Gastrocnemius medialis (tissue), 4 donors: ENCODE results near the gene PHF13. TPM values are rescaled to one million over a fixed set of nuclear protein-coding genes. Genes with fewer than 3 reads are reported as not detected.

Experiments
- ATAC-seq, 2 donors: fragments of 150-250 bp; one replicate each; pipeline ENCODE4 v1.9.1; 2016
- DNase-seq, 2 donors: peaks; one replicate each; pipeline ENCODE4 v3.0.0-alpha.2; 2019
- H3K27ac ChIP-seq, 4 donors: fragments of 200-600 bp; sonication (generic); 1 replicate in 1 of 4; 2 replicates in 3 of 4; pipeline ENCODE4 v1.5.1; 2016 to 2018; ENCODE audit warnings: mild to moderate bottlenecking in 2 of 4, moderate library complexity in 1 of 4
- H3K27me3 ChIP-seq, 3 donors: fragments of 200-600 bp; sonication (generic) in 2 of 3; 1 replicate in 1 of 3; 2 replicates in 2 of 3; pipeline versions ENCODE4 v1.5.1 to v1.6.0; 2016 to 2019; ENCODE audit warnings: mild to moderate bottlenecking in 1 of 3, moderate library complexity in 1 of 3
- H3K36me3 ChIP-seq, 2 donors: fragments of 200-600 bp; sonication (generic) in 1 of 2; one replicate each; pipeline ENCODE4 v1.5.1; 2017 to 2018
- H3K4me1 ChIP-seq, 2 donors: fragments of 200-600 bp; sonication (generic) in 1 of 2; one replicate each; pipeline ENCODE4 v1.5.1; 2016 to 2017; ENCODE audit warnings: mild to moderate bottlenecking in 2 of 2
- H3K4me3 ChIP-seq, 4 donors: fragments of 200-600 bp; sonication (generic) in 3 of 4; 1 replicate in 1 of 4; 2 replicates in 3 of 4; pipeline ENCODE4 v1.5.1; 2016 to 2019; ENCODE audit warnings: mild to moderate bottlenecking in 2 of 4
- H3K9me3 ChIP-seq, 3 donors: fragments of 200-600 bp; sonication (generic) in 2 of 3; 1 replicate in 1 of 3; 2 replicates in 2 of 3; pipeline ENCODE4 v1.5.1; 2016 to 2019
- CTCF ChIP-seq, 5 experiments: fragments of 450-650 bp in 3 of 5; fragments of 200-600 bp in 2 of 5; sonication (generic) in 2 of 5; IDR thresholded peaks in 4 of 5; conservative IDR thresholded peaks in 1 of 5; 1 replicate in 4 of 5; 2 replicates in 1 of 5; pipeline ENCODE4 v1.5.1; 2016 to 2019; ENCODE audit warnings: antibody characterized with exemption in 5 of 5, mild to moderate bottlenecking in 3 of 5, moderate library complexity in 3 of 5
- POLR2A ChIP-seq, 2 donors: fragments of 450-650 bp; IDR thresholded peaks; one replicate each; pipeline ENCODE4 v1.6.1; 2017; ENCODE audit warnings: antibody characterized with exemption in 2 of 2, mild to moderate bottlenecking in 2 of 2, moderate library complexity in 2 of 2
- in situ Hi-C, 4 donors: fragments of 200-750 bp; cut with MboI; loops; one replicate each; pipeline versions ENCODE4 v1.15.0 to v1.8.0; 2017; ENCODE audit warnings: low sequenced_read_pairs in 4 of 4
- intact Hi-C: fragments of 100-400 bp; cut with DNase I; formaldehyde crosslinking; loops from one replicate; pipeline ENCODE4 v1.15.1; 2023; ENCODE audit warnings: low total_unique reads
- total RNA-seq, 4 donors: library from RNA; depleted of rRNA; stranded (reverse); fragments of >200 nt; gene quantifications; one replicate each; pipeline versions ENCODE4 v1.1.0 to v1.2.3, GENCODE V29; 2016

The PHF13 gene
- total RNA-seq, 4 donors from 2014 or later: 4.7 to 8.5 (median 5.3) TPM

- DNase-seq (peak in 1 of 2 donors; percentile 75), ATAC-seq (no peak)
- H3K4me3 ChIP-seq: no peak overlapping the region
- in situ Hi-C loops (no loop called here), intact Hi-C loops (no loop called here)
- peaks cover 0 to 49% of the 10 kb centered on the region in 2 donors for H3K36me3 ChIP-seq
- TF ChIP-seq POLR2A (IDR thresholded peaks at IDR 0.05) (no peak), CTCF (IDR thresholded peaks at IDR 0.05 in 4 of 5, conservative IDR thresholded peaks at IDR 0.05 in 1 of 5) (no peak)
- peak overlapping the region; percentile 98 to 100 (median 100) for H3K27ac ChIP-seq
- no peaks in the 10 kb centered on the region for H3K27me3 ChIP-seq
- peaks cover 97 to 98% of the 10 kb centered on the region in 2 donors for H3K4me1 ChIP-seq
- no peaks in the 10 kb centered on the region for H3K9me3 ChIP-seq
Observed at GRCh38 chr1:6592441-6592840, 21.1 kb upstream of the PHF13 start.

GRCh38 chr1:6592865-6593593, 20.5 kb upstream of the PHF13 start:
- in situ Hi-C loops: no loop called here
- TF ChIP-seq CTCF (IDR thresholded peaks at IDR 0.05 in 4 of 5, conservative IDR thresholded peaks at IDR 0.05 in 1 of 5) (no peak), POLR2A (IDR thresholded peaks at IDR 0.05) (no peak)
- H3K9me3 ChIP-seq: no peaks in the 10 kb centered on the region
- peaks cover 0 to 55% of the 10 kb centered on the region in 2 donors for H3K36me3 ChIP-seq
- no peak for ATAC-seq
- peak in 1 of 2 donors; percentile 20 for DNase-seq
- H3K4me1 ChIP-seq: peaks cover 97 to 98% of the 10 kb centered on the region in 2 donors
- H3K4me3 ChIP-seq: no peak overlapping the region
- no peaks in the 10 kb centered on the region for H3K27me3 ChIP-seq
- H3K27ac ChIP-seq: peak overlapping the region; percentile 98 to 100 (median 100)
- intact Hi-C loops: no loop called here

GRCh38 chr1:6593810-6594209, 19.7 kb upstream of the PHF13 start:
- Histone ChIP-seq H3K27ac (peak overlapping the region; percentile 98 to 100 (median 100)), H3K36me3 (peaks cover 0 to 63% of the 10 kb centered on the region in 2 donors), H3K27me3 (no peaks in the 10 kb centered on the region), H3K4me3 (no peak overlapping the region), H3K9me3 (no peaks in the 10 kb centered on the region), H3K4me1 (peaks cover 98% of the 10 kb centered on the region in 2 donors)
- in situ Hi-C loops (no loop called here), intact Hi-C loops (no loop called here)
- DNase-seq: no peak
- ATAC-seq: no peak
- no peak for TF ChIP-seq POLR2A (IDR thresholded peaks at IDR 0.05)
- no peak for TF ChIP-seq CTCF (IDR thresholded peaks at IDR 0.05 in 4 of 5, conservative IDR thresholded peaks at IDR 0.05 in 1 of 5)

- peak; percentile 65 for DNase-seq
- intact Hi-C loops: no loop called here
- no peak for TF ChIP-seq CTCF (IDR thresholded peaks at IDR 0.05 in 4 of 5, conservative IDR thresholded peaks at IDR 0.05 in 1 of 5)
- TF ChIP-seq POLR2A (IDR thresholded peaks at IDR 0.05): no peak
- peaks cover 92 to 97% of the 10 kb centered on the region in 2 donors for H3K4me1 ChIP-seq
- H3K27me3 ChIP-seq: no peaks in the 10 kb centered on the region
- in situ Hi-C loops: no loop called here
- no peaks in the 10 kb centered on the region for H3K9me3 ChIP-seq
- H3K4me3 ChIP-seq: no peak overlapping the region
- peaks cover 0 to 58% of the 10 kb centered on the region in 2 donors for H3K36me3 ChIP-seq
- peak; percentile 3 to 34 for ATAC-seq
- peak overlapping the region; percentile 98 to 100 (median 100) for H3K27ac ChIP-seq
Observed at GRCh38 chr1:6594977-6595740, 18.4 kb upstream of the PHF13 start.
